GM19438 (cell line): ENCODE results near the gene SCUBE1.

Experiments
- ATAC-seq: cut with Tn5 transposase; IDR thresholded peaks from one replicate; pipeline ENCODE4 v1.9.1; 2021; ENCODE audit warnings: low read depth; ENCODE audit not compliant: unreplicated experiment

SCUBE1 gene

GRCh38 chr22:43304831-43305590, 38.2 kb downstream of the SCUBE1 start:
- no peak for ATAC-seq

GRCh38 chr22:43303751-43304150, 39.4 kb downstream of the SCUBE1 start:
- ATAC-seq = no peak

- ATAC-seq = no peak
Observed at GRCh38 chr22:43303166-43303565, 40.0 kb downstream of the SCUBE1 start.

- ATAC-seq = no peak
Observed at GRCh38 chr22:43302531-43303041, 40.6 kb downstream of the SCUBE1 start.

- no peak for ATAC-seq
Observed at GRCh38 chr22:43301866-43302265, 41.3 kb downstream of the SCUBE1 start.

GRCh38 chr22:43300891-43301676, 42.1 kb downstream of the SCUBE1 start:
- no peak for ATAC-seq

- ATAC-seq = no peak
Observed at GRCh38 chr22:43299736-43300135, 43.4 kb downstream of the SCUBE1 start.

- no peak for ATAC-seq
Observed at GRCh38 chr22:43298062-43298801, 44.9 kb downstream of the SCUBE1 start.

GRCh38 chr22:43297270-43298061, 45.7 kb downstream of the SCUBE1 start:
- no peak for ATAC-seq

- ATAC-seq = no peak
Observed at GRCh38 chr22:43296276-43296902, 46.8 kb downstream of the SCUBE1 start.

- ATAC-seq = no peak
Observed at GRCh38 chr22:43295660-43296059, 47.5 kb downstream of the SCUBE1 start.

- no peak for ATAC-seq
Observed at GRCh38 chr22:43295173-43295572, 48.0 kb downstream of the SCUBE1 start.

GRCh38 chr22:43293655-43294392, 49.3 kb downstream of the SCUBE1 start:
- ATAC-seq = no peak

GRCh38 chr22:43293259-43293654, 49.9 kb downstream of the SCUBE1 start:
- no peak for ATAC-seq

GRCh38 chr22:43292630-43293018, 50.5 kb downstream of the SCUBE1 start:
- no peak for ATAC-seq

- no peak for ATAC-seq
Observed at GRCh38 chr22:43291381-43291780, 51.8 kb downstream of the SCUBE1 start.

- ATAC-seq = no peak
Observed at GRCh38 chr22:43289976-43290721, 53.0 kb downstream of the SCUBE1 start.

- no peak for ATAC-seq
Observed at GRCh38 chr22:43289531-43289963, 53.6 kb downstream of the SCUBE1 start.
